ENCODE measurements around the gene SEM1.

Gene SEM1

GRCh38 chr7:96738705-96739104 is 29.1 kb upstream of the SEM1 start:
- in situ Hi-C loops (cut with HindIII; ENCODE audit: low pct_ligation_motif_present, low sequenced_read_pairs) = no loop called here

GRCh38 chr7:96737545-96738050 is 28.0 kb upstream of the SEM1 start:
- no peak for DNase-seq
- Histone ChIP-seq H3K36me3 (replicated peaks) (no peaks in the 10 kb centered on the region), H3K27ac (no peak overlapping the region), H3K4me3 (ENCODE audit: low read depth, low read length) (no peak overlapping the region), H3K27me3 (replicated peaks) (no peaks in the 10 kb centered on the region)
- TF ChIP-seq CTCF (IDR thresholded peaks at IDR 0.05; ENCODE audit: low read depth, low read length, missing control alignments) = no peak
- in situ Hi-C loops (cut with HindIII; ENCODE audit: low pct_ligation_motif_present, low sequenced_read_pairs) = no loop called here

More at GRCh38 chr7:96738705-96739104, 29.1 kb upstream of the SEM1 start:
- no peak for DNase-seq
- no peaks in the 10 kb centered on the region for H3K27me3 ChIP-seq (replicated peaks)
- H3K36me3 ChIP-seq (replicated peaks) = no peaks in the 10 kb centered on the region
- no peak overlapping the region for H3K4me3 ChIP-seq (ENCODE audit: low read depth, low read length)
- TF ChIP-seq CTCF (IDR thresholded peaks at IDR 0.05; ENCODE audit: low read depth, low read length, missing control alignments) = no peak
- H3K27ac ChIP-seq = no peak overlapping the region

- in situ Hi-C loops (cut with HindIII; ENCODE audit: low pct_ligation_motif_present, low sequenced_read_pairs) = no loop called here
- no peak for TF ChIP-seq CTCF (IDR thresholded peaks at IDR 0.05; ENCODE audit: low read depth, low read length, missing control alignments)
- Histone ChIP-seq H3K4me3 (ENCODE audit: low read depth, low read length) (no peak overlapping the region), H3K36me3 (replicated peaks) (no peaks in the 10 kb centered on the region), H3K27me3 (replicated peaks) (no peaks in the 10 kb centered on the region), H3K27ac (no peak overlapping the region)
- no peak for DNase-seq
These were observed 24.7 kb upstream of the SEM1 start for GRCh38 chr7:96734343-96734742.

GRCh38 chr7:96729820-96730219 is 20.2 kb upstream of the SEM1 start:
- in situ Hi-C loops (cut with HindIII; ENCODE audit: low pct_ligation_motif_present, low sequenced_read_pairs) = no loop called here
- H3K27ac ChIP-seq = no peak overlapping the region
- no peaks in the 10 kb centered on the region for H3K36me3 ChIP-seq (replicated peaks)
- no peak overlapping the region for H3K4me3 ChIP-seq (ENCODE audit: low read depth, low read length)
- DNase-seq = no peak
- H3K27me3 ChIP-seq (replicated peaks) = no peaks in the 10 kb centered on the region
- no peak for TF ChIP-seq CTCF (IDR thresholded peaks at IDR 0.05; ENCODE audit: low read depth, low read length, missing control alignments)

GRCh38 chr7:96728139-96728538 is 18.5 kb upstream of the SEM1 start:
- no peak overlapping the region for H3K4me3 ChIP-seq (ENCODE audit: low read depth, low read length)
- H3K27ac ChIP-seq = no peak overlapping the region
- no peaks in the 10 kb centered on the region for H3K36me3 ChIP-seq (replicated peaks)
- in situ Hi-C loops (cut with HindIII; ENCODE audit: low pct_ligation_motif_present, low sequenced_read_pairs) = no loop called here
- H3K27me3 ChIP-seq (replicated peaks) = no peaks in the 10 kb centered on the region
- no peak for TF ChIP-seq CTCF (IDR thresholded peaks at IDR 0.05; ENCODE audit: low read depth, low read length, missing control alignments)
- DNase-seq = no peak

- no peaks in the 10 kb centered on the region for H3K36me3 ChIP-seq (replicated peaks)
- in situ Hi-C loops (cut with HindIII; ENCODE audit: low pct_ligation_motif_present, low sequenced_read_pairs) = no loop called here
- no peak for TF ChIP-seq CTCF (IDR thresholded peaks at IDR 0.05; ENCODE audit: low read depth, low read length, missing control alignments)
These were observed 18.0 kb upstream of the SEM1 start for GRCh38 chr7:96727534-96728088.

More at GRCh38 chr7:96727534-96728088, 18.0 kb upstream of the SEM1 start:
- Histone ChIP-seq H3K27ac (no peak overlapping the region), H3K4me3 (ENCODE audit: low read depth, low read length) (no peak overlapping the region), H3K27me3 (replicated peaks) (no peaks in the 10 kb centered on the region)
- DNase-seq = no peak
